Thoracic aorta (tissue), 2 donors: ENCODE measurements around the gene TRAT1. TPM values are rescaled to one million over a fixed set of nuclear protein-coding genes. Genes with fewer than 3 reads are reported as not detected.

ENCODE experiments used
- ATAC-seq: fragments of 150-250 bp; one replicate; pipeline ENCODE4 v1.8.0; 2017; ENCODE audit warnings: low read depth; ENCODE audit not compliant: insufficient number of reproducible peaks, low FRiP score
- DNase-seq: peaks from one replicate; pipeline ENCODE4 v3.0.0-alpha.2; 2020; ENCODE audit warnings: low spot score
- H3K27ac ChIP-seq, 2 donors: fragments of 200-600 bp; sonication (generic); 1 replicate in 1 of 2; 2 replicates in 1 of 2; pipeline ENCODE4 v1.5.1; 2016; ENCODE audit warnings: mild to moderate bottlenecking in 2 of 2, moderate library complexity in 2 of 2
- H3K27me3 ChIP-seq: fragments of 200-600 bp; sonication (generic); replicated peaks from 2 replicates; pipeline ENCODE4 v1.6.0; 2016; ENCODE audit warnings: mild to moderate bottlenecking; ENCODE audit not compliant: insufficient read depth
- H3K36me3 ChIP-seq: fragments of 200-600 bp; sonication (generic); one replicate; pipeline ENCODE4 v1.5.1; 2016
- H3K4me1 ChIP-seq, 2 donors: fragments of 200-600 bp; sonication (generic); 1 replicate in 1 of 2; 2 replicates in 1 of 2; pipeline versions ENCODE4 v1.5.1 to v1.6.0; 2016; ENCODE audit warnings: low read depth in 2 of 2, mild to moderate bottlenecking in 1 of 2; ENCODE audit not compliant: control insufficient read depth in 1 of 2
- H3K4me3 ChIP-seq: fragments of 200-600 bp; sonication (generic); 2 replicates; pipeline ENCODE4 v1.5.1; 2016; ENCODE audit warnings: mild to moderate bottlenecking
- H3K9me3 ChIP-seq: fragments of 200-600 bp; sonication (generic); 2 replicates; pipeline ENCODE4 v1.5.1; 2016
- total RNA-seq, 2 donors: library from RNA; depleted of rRNA; stranded (reverse); fragments of >200 nt; gene quantifications; one replicate each; pipeline versions ENCODE4 v1.1.0 to v1.2.3, GENCODE V29; 2016
- TF ChIP-seq, protein P1 (sequence below): fragments of 200-600 bp; sonication (generic); IDR thresholded peaks from one replicate; pipeline ENCODE4 v1.5.1; 2019; ENCODE audit warnings: antibody characterized with exemption

The TRAT1 gene
- not detected for total RNA-seq

GRCh38 chr3:108822123-108822897 is at the start of gene TRAT1:
TRAT1 (plus strand) TSS chr3:108822786; CDS start chr3:108822928, 142 bp downstream.
- Histone ChIP-seq H3K4me1 (no peaks in the 10 kb centered on the region), H3K36me3 (no peaks in the 10 kb centered on the region), H3K4me3 (no peak within 1 kb of the TSS), H3K27ac (no peak within 1 kb of the TSS), H3K27me3 (no peaks in the 10 kb centered on the region), H3K9me3 (no peaks in the 10 kb centered on the region)
- TF ChIP-seq, protein P1, sequence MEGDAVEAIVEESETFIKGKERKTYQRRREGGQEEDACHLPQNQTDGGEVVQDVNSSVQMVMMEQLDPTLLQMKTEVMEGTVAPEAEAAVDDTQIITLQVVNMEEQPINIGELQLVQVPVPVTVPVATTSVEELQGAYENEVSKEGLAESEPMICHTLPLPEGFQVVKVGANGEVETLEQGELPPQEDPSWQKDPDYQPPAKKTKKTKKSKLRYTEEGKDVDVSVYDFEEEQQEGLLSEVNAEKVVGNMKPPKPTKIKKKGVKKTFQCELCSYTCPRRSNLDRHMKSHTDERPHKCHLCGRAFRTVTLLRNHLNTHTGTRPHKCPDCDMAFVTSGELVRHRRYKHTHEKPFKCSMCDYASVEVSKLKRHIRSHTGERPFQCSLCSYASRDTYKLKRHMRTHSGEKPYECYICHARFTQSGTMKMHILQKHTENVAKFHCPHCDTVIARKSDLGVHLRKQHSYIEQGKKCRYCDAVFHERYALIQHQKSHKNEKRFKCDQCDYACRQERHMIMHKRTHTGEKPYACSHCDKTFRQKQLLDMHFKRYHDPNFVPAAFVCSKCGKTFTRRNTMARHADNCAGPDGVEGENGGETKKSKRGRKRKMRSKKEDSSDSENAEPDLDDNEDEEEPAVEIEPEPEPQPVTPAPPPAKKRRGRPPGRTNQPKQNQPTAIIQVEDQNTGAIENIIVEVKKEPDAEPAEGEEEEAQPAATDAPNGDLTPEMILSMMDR: no peak
- DNase-seq (no peak), ATAC-seq (no peak)

- TF ChIP-seq, protein P1: no peak
- H3K9me3 ChIP-seq: no peaks in the 10 kb centered on the region
- no peak overlapping the region for H3K27ac ChIP-seq
- ATAC-seq (no peak), DNase-seq (no peak)
- no peaks in the 10 kb centered on the region for H3K4me1 ChIP-seq
- no peaks in the 10 kb centered on the region for H3K27me3 ChIP-seq
- H3K4me3 ChIP-seq: no peak overlapping the region
- H3K36me3 ChIP-seq: no peaks in the 10 kb centered on the region
Measured at GRCh38 chr3:108775649-108776048, 46.9 kb upstream of the TRAT1 start.

DNA sequence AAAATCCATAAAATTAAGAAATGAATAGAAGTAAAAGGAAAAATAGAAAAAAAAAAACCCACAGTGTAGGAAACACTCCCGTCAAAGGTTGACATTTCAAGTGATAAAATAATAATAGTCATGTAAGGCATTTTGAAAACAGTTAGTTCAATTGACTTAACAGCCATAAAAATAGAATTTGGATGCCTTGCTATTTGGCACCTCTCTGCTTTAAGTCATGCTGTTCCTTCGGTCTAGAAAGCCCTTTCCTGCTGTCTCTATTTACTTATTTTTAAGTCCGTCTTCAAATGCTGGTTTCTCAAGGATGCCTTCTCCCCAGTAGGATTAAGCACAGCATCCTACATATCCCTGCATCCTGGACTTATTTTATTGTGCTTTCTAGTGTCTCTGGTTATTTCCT is 43.1 kb upstream of the TRAT1 start:
- Histone ChIP-seq H3K36me3 (no peaks in the 10 kb centered on the region), H3K27me3 (no peaks in the 10 kb centered on the region), H3K4me1 (no peaks in the 10 kb centered on the region), H3K27ac (no peak overlapping the region), H3K4me3 (no peak overlapping the region), H3K9me3 (no peaks in the 10 kb centered on the region)
- TF ChIP-seq, protein P1: no peak
- DNase-seq (no peak), ATAC-seq (no peak)

GRCh38 chr3:108780235-108780634 is 42.4 kb upstream of the TRAT1 start:
- no peak overlapping the region for H3K4me3 ChIP-seq
- H3K9me3 ChIP-seq: no peaks in the 10 kb centered on the region
- no peak overlapping the region for H3K27ac ChIP-seq
- TF ChIP-seq, protein P1: no peak
- no peak for DNase-seq
- H3K27me3 ChIP-seq: no peaks in the 10 kb centered on the region
- no peaks in the 10 kb centered on the region for H3K36me3 ChIP-seq
- ATAC-seq: no peak
- no peaks in the 10 kb centered on the region for H3K4me1 ChIP-seq

DNA sequence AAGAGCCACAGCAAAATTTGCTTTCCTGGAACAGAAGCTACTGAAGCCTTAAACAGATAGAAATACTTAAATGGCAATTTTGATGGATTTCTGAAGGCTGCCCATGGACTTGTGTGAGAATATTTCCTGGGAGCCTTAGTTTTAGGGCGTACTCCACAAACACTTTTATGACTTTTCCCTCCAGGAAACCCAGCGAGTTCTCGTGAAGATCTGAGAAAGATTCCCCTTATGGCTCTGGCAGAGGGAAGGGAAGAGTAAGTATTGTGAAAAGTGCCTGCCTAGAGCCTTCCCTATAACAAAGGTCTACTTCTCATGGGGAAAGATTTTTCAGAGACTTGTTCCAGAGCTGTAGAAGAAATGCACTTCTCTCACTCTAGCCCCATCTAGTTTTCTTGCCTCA is 31.1 kb upstream of the TRAT1 start:
- ATAC-seq: no peak
- no peaks in the 10 kb centered on the region for H3K4me1 ChIP-seq
- H3K27ac ChIP-seq: no peak overlapping the region
- no peaks in the 10 kb centered on the region for H3K27me3 ChIP-seq
- DNase-seq: no peak
- H3K9me3 ChIP-seq: peaks cover 3% of the 10 kb centered on the region
- no peaks in the 10 kb centered on the region for H3K36me3 ChIP-seq
- TF ChIP-seq, protein P1: no peak
- H3K4me3 ChIP-seq: no peak overlapping the region
